Endothelial cell of umbilical vein (primary cell): Measurements from ENCODE around the gene DLGAP1. TPM values are rescaled to one million over a fixed set of nuclear protein-coding genes. Genes with fewer than 3 reads are reported as not detected.

ENCODE experiments used
- BruUV-seq: library from RNA; stranded (reverse); fragments of 400-500 nt; replicated peaks from 2 replicates; lab custom pipeline; 2021; lab: Mats Ljungman, UMichigan
- CTCF ChIA-PET: fragments of 300-600, 350-600 bp; sonication (Branson Sonifier 250); formaldehyde crosslinking; loops from one replicate; lab custom pipeline; 2021; ENCODE audit warnings: antibody characterized with exemption, inconsistent platforms; lab: Charles Lee
- POLR2A ChIA-PET: fragments of 300-600, 350-600 bp; sonication (Branson Sonifier 250); formaldehyde crosslinking; loops from one replicate; lab custom pipeline; 2021; ENCODE audit warnings: antibody characterized with exemption, inconsistent platforms; lab: Charles Lee
- DNase-seq: peaks from one replicate; pipeline ENCODE4 v3.0.0-alpha.2; 2011; ENCODE audit warnings: low read depth, low spot score
- FAIRE-seq: peaks from 2 replicates; lab custom pipeline; 2011; peaks lifted over from hg19 to GRCh38; lab: Jason Lieb, UNC
- H2AFZ ChIP-seq: 2 replicates; pipeline ENCODE4 v1.6.0; 2012; ENCODE audit warnings: low read depth, low read length, control low read depth, inconsistent platforms
- H3K27ac ChIP-seq: 2 replicates; pipeline ENCODE4 v1.5.1; 2011; ENCODE audit warnings: low read depth, mild to moderate bottlenecking, control low read depth, low read length, moderate library complexity; ENCODE audit not compliant: insufficient read depth
- H3K27me3 ChIP-seq, 2 experiments: 2 replicates each; pipeline versions ENCODE4 v1.6.0 to v1.6.1; 2011; ENCODE audit warnings: low read length in 2 of 2, mixed read lengths in 1 of 2; ENCODE audit not compliant: control insufficient read depth in 2 of 2, insufficient read depth in 2 of 2
- H3K36me3 ChIP-seq, 2 experiments: 2 replicates in 1 of 2; 3 replicates in 1 of 2; pipeline ENCODE4 v1.5.1; 2011; ENCODE audit warnings: low read length in 2 of 2, mild to moderate bottlenecking in 1 of 2, moderate library complexity in 1 of 2; ENCODE audit not compliant: control insufficient read depth in 2 of 2, insufficient read depth in 2 of 2; ENCODE audit errors: extremely low read depth in 1 of 2
- H3K4me1 ChIP-seq: 3 replicates; pipeline ENCODE4 v1.5.1; 2011; ENCODE audit warnings: mild to moderate bottlenecking, low read length; ENCODE audit not compliant: control insufficient read depth, insufficient read depth; ENCODE audit errors: extremely low read depth
- H3K4me2 ChIP-seq: 2 replicates; pipeline ENCODE4 v1.6.1; 2011; ENCODE audit warnings: low read length, control low read depth, mixed read lengths; ENCODE audit not compliant: insufficient read depth
- H3K4me3 ChIP-seq, 3 experiments: fragments of 200-600 bp in 1 of 3; sonication (generic), shearing (Covaris generic) in 1 of 3; replicated peaks in 1 of 3; 2 replicates each; pipeline ENCODE4 v1.5.1; 2011 to 2016; ENCODE audit warnings: control low read depth in 3 of 3, low read length in 3 of 3, mild to moderate bottlenecking in 2 of 3, inconsistent platforms in 1 of 3, low read depth in 1 of 3, moderate library complexity in 1 of 3; ENCODE audit not compliant: insufficient read depth in 1 of 3
- H3K79me2 ChIP-seq: 2 replicates; pipeline ENCODE4 v1.6.0; 2012; ENCODE audit warnings: low read length, inconsistent platforms; ENCODE audit not compliant: control insufficient read depth, insufficient read depth
- H3K9ac ChIP-seq: replicated peaks from 2 replicates; pipeline ENCODE3; 2011; ENCODE audit warnings: low read length, control low read depth; ENCODE audit not compliant: insufficient read depth; ENCODE audit errors: extremely low read depth
- H3K9me1 ChIP-seq: replicated peaks from 3 replicates; pipeline ENCODE4 v1.6.0; 2011; ENCODE audit warnings: mild to moderate bottlenecking, low read length; ENCODE audit not compliant: control insufficient read depth, insufficient read depth; ENCODE audit errors: extremely low read depth
- H3K9me3 ChIP-seq: replicated peaks from 2 replicates; pipeline ENCODE4 v1.5.1; 2012; ENCODE audit warnings: low read length, inconsistent platforms; ENCODE audit not compliant: control insufficient read depth, insufficient read depth
- H4K20me1 ChIP-seq: replicated peaks from 2 replicates; pipeline ENCODE3; 2011; ENCODE audit warnings: mild to moderate bottlenecking, low read length; ENCODE audit not compliant: control insufficient read depth, insufficient read depth; ENCODE audit errors: extremely low read depth
- EZH2 ChIP-seq: IDR thresholded peaks from 2 replicates; pipeline ENCODE4 v1.6.1; 2012; ENCODE audit warnings: borderline replicate concordance, low read depth, mild to moderate bottlenecking, moderate library complexity, low read length, inconsistent platforms; ENCODE audit not compliant: severe bottlenecking
- FOS ChIP-seq: IDR thresholded peaks from 2 replicates; pipeline ENCODE4 v1.6.1; 2011; ENCODE audit warnings: mild to moderate bottlenecking, low read length, moderate library complexity, borderline replicate concordance; ENCODE audit not compliant: insufficient read depth
- JUN ChIP-seq: IDR thresholded peaks from 2 replicates; pipeline ENCODE4 v1.6.1; 2011; ENCODE audit warnings: borderline replicate concordance, low read depth; ENCODE audit not compliant: insufficient read length, insufficient read depth
- MYC ChIP-seq: IDR thresholded peaks from one replicate; pipeline ENCODE4 v1.6.1; 2011; ENCODE audit warnings: mild to moderate bottlenecking, low read depth, low read length
- POLR2A ChIP-seq: IDR thresholded peaks from 2 replicates; pipeline ENCODE4 v1.6.1; 2012; ENCODE audit warnings: low read depth, mild to moderate bottlenecking, control low read depth, low read length
- POLR2AphosphoS5 ChIP-seq: IDR thresholded peaks from 2 replicates; pipeline ENCODE4 v1.6.1; 2012; ENCODE audit warnings: low read depth, mild to moderate bottlenecking, control low read depth, low read length, moderate library complexity; ENCODE audit not compliant: insufficient read depth
- dilution Hi-C: fragments of 300-500 bp; cut with MboI; formaldehyde crosslinking; loops from one replicate; pipeline ENCODE4 v1.15.0; 2019; ENCODE audit warnings: low sequenced_read_pairs; ENCODE audit not compliant: extremely low pct_ligation_motif_present
- intact Hi-C: fragments of 100-400 bp; cut with micrococcal nuclease; formaldehyde crosslinking; loops from one replicate; pipeline ENCODE4 v1.10.0; 2022
- polyA plus RNA-seq, 4 experiments: library from polyadenylated mRNA; depleted of rRNA in 3 of 4; stranded (reverse) in 3 of 4; unstranded in 1 of 4; fragments of >200 nt; gene quantifications; 2 replicates each; pipeline versions ENCODE4 v1.2.1 to v1.2.3, GENCODE V29; 2011 to 2012; ENCODE audit warnings: missing spikeins in 1 of 4
- total RNA-seq: library from RNA; stranded (reverse); gene quantifications from 2 replicates; pipeline ENCODE4 v1.2.3, GENCODE V29; 2021

Gene DLGAP1
- total and polyA plus RNA-seq, 2 donors (not counting 3 experiments of a cell fraction or from before 2014, with no cell fraction given): 0.04 TPM; not detected in 1

- DNase-seq: no peak
- Histone ChIP-seq H3K9me3 (no peaks in the 10 kb centered on the region), H3K4me2 (no peak overlapping the region), H3K27ac (no peak overlapping the region), H3K4me3 (no peak overlapping the region), H4K20me1 (no peaks in the 10 kb centered on the region), H3K4me1 (no peaks in the 10 kb centered on the region), H3K27me3 (no peaks in the 10 kb centered on the region), H3K36me3 (no peaks in the 10 kb centered on the region), H2AFZ (no peak overlapping the region), H3K9me1 (no peaks in the 10 kb centered on the region), H3K79me2 (no peaks in the 10 kb centered on the region), H3K9ac (no peak overlapping the region)
- intact Hi-C loops: no loop called here
- CTCF ChIA-PET: no interaction called here
- dilution Hi-C loops: no loop called here
- no TSS peak for BruUV-seq
- TF ChIP-seq JUN: no peak
- TF ChIP-seq POLR2A: no peak
- no peak for TF ChIP-seq MYC
- TF ChIP-seq POLR2AphosphoS5: no peak
- POLR2A ChIA-PET: no interaction called here
- no peak for FAIRE-seq
Measured at GRCh38 chr18:4384932-4385331, 70.2 kb downstream of the DLGAP1 start.

- ChIA-PET CTCF (no interaction called here), POLR2A (no interaction called here)
- dilution Hi-C loops (no loop called here), intact Hi-C loops (no loop called here)
- Histone ChIP-seq H3K4me1 (no peaks in the 10 kb centered on the region), H3K4me2 (no peak overlapping the region), H4K20me1 (no peaks in the 10 kb centered on the region), H3K27ac (no peak overlapping the region), H3K4me3 (no peak overlapping the region), H3K27me3 (no peaks in the 10 kb centered on the region), H3K9me3 (no peaks in the 10 kb centered on the region), H3K36me3 (no peaks in the 10 kb centered on the region), H3K9me1 (no peaks in the 10 kb centered on the region), H3K9ac (no peak overlapping the region), H3K79me2 (no peaks in the 10 kb centered on the region), H2AFZ (no peak overlapping the region)
- TF ChIP-seq EZH2 (no peak), FOS (no peak)
- BruUV-seq: no TSS peak
- no peak for DNase-seq
- no peak for FAIRE-seq
Measured at GRCh38 chr18:4374564-4374963, 80.5 kb downstream of the DLGAP1 start.
